Posterior vena cava (tissue), 2 donors: Measurements from ENCODE around the gene OST4. TPM values are rescaled to one million over a fixed set of nuclear protein-coding genes. Genes with fewer than 3 reads are reported as not detected.
A peak's percentile ranks its signal among the peaks of the same experiment; 100 is the strongest.

Experiments
- DNase-seq: peaks from one replicate; pipeline ENCODE4 v3.0.0-alpha.2; 2020; ENCODE audit warnings: low spot score
- intact Hi-C, 2 donors: fragments of 100-400 bp; cut with DNase I; formaldehyde crosslinking; loops; one replicate each; pipeline versions ENCODE4 v1.14.1 to v1.14.2; 2022 to 2023
- total RNA-seq, 2 donors: library from RNA; stranded (reverse); fragmentation: NEBNext Ultra II Directional; extraction: Animal tissue kit (Norgen Biotek cat#: 25700); gene quantifications; one replicate each; pipeline ENCODE4 v1.2.1, GENCODE V29; 2021
- donor health status: DM: yes; HTN: yes; CAD: no.
- donor health status: DM: yes; HTN: yes; CAD: no.

OST4 gene
- total RNA-seq, 2 donors from 2014 or later: 222 to 314 TPM

DNA sequence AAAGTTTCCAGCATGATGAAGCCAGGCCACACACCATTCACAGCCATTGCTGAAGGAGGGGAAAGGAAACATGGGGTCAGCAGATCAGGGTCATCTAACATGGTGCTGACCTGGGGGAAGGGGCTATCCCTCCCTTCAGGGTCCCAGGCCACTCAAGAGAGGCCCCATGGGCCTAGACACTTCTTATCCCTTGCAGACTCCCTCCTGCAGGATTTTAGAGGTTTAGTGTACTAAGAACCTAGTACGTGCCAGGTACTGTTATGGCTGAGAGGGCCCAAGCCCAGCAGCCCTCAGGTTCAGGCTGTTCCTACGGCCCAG, 23.9 kb upstream of the OST4 start:
- intact Hi-C loops: loop anchor here in 1 of 2 donors (5.0 kb wide), 1 partner anchor 107 kb away; no protein-coding TSS in a partner anchor
- no peak for DNase-seq

DNA sequence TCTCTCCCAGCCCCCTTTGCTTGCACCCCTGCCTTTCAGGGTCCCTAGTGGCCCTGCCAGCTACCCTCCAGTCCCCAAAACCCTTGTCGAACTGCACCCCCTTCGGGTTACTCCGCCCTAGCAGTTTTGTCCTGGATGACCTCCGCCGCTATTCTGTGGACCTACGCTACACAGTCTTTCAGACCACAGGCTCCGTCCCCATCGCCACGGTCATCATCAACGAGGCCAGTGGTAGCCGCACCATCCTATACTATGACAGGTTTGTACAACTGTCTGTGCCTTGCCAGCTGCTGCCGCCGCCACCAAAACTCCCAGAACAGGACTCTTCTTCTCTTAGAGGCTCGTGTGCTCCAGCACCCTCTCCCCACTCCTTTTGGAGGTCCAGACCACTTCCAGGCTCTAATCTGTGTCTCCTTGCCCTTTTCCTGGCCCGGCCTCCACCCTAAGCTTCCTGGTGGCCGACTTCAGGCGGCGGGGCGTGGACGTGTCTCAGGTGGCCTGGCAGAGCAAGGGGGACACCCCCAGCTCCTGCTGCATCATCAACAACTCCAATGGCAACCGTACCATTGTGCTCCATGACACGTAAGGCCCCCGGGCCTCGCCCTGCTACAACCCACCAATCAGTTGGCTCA, 23.0 kb upstream of the OST4 start:
- intact Hi-C loops: no loop called here
- DNase-seq: no peak

DNA sequence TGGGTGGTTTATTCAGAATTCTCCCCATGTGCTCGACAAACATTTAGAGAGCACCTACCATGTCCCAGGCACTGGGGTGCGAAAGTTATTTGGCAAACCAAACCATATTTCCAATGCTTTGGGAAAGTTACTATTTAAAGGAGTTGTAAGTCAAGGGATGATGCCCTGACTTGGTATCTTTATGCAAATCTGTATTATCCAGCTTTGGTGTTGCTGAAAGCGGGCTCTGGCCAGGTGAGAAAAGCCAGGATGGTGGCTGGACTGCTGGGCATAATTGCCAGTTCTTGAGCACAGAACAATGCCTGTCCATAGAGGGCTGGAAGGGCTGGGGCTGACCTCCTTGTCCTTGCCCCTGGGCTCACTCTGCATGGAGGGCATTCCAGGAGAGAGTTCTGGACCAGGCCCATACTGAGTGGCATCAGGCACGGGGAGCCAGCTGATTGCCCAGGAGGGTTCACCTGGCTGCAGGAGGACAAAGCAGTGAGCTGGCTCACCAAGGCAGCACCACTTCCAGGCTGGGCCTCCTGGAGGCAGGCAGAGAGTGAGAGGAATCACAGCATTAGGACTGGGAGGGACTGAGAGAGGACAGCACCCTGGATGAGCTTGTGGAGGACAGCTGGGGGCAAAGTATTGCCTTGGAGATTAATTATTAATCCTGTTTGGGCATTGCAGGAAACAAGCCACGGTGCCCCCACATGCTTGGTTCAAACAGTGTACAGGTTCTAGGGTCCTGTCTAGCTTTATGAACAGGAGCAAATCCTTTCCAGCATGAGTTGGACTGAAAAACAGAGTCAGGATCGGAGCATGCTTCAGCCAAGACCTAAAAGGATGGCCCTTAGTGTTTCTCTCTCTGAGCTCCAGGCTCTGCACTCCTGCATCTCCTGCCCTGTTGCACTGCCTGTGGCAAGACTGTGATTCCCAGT, 22.2 kb upstream of the OST4 start:
- intact Hi-C loops: no loop called here
- DNase-seq: no peak

DNA sequence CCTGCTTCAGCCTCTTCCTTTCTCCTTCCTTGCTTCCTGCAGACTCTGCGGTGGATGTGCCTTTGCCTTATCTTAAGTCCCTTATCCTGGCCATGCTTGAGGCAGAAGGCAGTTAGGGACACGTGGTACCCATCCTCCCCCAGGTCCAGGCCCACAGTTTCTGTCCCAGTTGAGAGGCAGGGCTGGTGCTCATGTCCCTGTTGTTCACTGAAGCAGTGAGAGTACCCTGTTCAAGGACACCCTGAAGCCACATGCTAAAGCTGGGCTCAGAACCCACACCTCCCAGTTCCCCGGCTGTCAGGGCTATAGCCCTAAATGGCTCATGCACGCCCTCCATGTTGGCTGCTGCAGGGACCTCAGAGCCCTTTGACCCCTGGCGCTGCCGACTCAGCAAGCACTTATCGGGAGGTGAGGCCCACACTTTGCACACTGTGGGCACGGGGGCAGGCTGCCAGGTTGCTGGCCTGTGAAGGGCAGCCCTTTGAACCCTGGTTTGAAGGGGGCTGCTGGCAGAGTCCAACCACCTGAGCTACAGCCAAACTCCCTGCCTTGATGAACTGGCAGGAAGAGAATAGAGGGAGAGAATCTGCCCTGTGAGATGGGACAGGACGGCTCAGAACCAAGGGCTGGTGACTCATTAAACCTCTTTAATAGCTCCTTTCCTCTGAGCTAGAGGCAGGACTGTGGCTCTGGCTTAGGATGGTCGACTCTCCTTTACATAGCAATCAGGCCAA, 21.4 kb upstream of the OST4 start:
- no peak for DNase-seq
- intact Hi-C loops: no loop called here

GRCh38 chr2:27091746-27092695, 20.6 kb upstream of the OST4 start:
- intact Hi-C loops: no loop called here
- no peak for DNase-seq

DNA sequence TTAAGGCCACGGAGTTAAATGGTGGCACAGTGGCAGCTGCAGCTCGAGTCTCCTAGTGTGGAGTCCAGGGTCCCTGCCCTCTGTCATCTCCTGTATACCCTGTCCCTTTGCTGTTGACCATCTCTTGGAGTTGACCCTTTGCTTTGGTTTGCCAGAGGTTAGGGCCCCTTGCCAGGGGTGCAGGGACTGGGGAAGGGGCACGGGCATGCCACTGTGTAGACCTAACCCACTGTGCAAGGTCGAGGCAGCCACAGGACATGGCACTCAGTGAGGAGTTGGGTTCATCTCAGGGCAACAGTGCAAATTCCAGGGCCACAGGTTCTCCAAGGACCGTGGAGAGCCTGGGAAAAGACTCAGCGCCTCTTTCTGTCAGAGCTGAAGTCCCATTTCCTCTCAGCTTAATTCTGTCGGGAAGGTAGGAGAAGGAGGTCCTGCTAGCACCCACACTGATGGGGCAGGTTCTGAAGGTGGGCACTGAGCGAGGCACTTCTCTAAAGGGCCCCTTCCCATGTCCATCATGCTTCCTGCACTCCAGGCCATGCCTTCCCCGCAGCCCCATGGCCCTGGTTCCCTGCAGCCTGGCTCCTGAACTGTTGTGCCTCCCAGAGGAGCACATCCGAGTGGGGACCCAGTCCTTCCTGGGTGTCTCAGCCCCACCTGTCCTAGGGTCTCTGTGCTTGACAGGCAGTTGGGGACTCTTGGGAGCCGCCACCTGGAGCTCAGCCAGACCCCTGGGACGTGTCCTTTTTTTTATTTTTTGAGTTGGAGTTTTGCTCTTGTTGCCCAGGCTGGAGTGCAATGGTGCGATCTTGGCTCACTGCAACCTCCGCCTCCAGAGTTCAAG, 17.9 kb upstream of the OST4 start:
- DNase-seq: peak; percentile 71
- intact Hi-C loops: loop anchor here (5.0 to 10.0 kb wide), 2 partner anchors 55 to 117 kb away; partner anchors contain the start of genes TMEM214 (in 2 of the 2) and MAPRE3 (in 1 of the 2)

DNA sequence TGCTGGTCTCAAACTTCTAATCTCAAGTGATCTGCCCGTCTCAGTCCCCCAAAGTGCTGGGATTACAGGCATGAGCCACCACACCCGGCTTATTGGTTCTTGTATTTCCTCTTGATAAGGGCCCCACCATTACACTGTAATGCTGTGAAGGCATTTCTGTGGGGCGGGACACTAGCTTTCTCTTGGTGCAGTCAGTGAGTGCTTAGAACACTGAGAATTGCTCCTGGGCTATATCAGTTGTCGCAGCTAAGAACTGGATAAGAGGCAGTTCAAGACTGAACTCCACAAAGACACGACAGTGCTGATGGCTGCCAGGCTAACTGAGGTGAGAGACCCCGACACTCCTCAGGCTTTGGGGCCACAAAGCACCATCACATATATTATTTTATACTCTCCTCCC, 17.2 kb upstream of the OST4 start:
- intact Hi-C loops: loop anchor here (5.0 to 10.0 kb wide), 2 partner anchors 54 to 116 kb away; partner anchors contain the start of genes TMEM214 (in 2 of the 2) and MAPRE3 (in 1 of the 2)
- no peak for DNase-seq

DNA sequence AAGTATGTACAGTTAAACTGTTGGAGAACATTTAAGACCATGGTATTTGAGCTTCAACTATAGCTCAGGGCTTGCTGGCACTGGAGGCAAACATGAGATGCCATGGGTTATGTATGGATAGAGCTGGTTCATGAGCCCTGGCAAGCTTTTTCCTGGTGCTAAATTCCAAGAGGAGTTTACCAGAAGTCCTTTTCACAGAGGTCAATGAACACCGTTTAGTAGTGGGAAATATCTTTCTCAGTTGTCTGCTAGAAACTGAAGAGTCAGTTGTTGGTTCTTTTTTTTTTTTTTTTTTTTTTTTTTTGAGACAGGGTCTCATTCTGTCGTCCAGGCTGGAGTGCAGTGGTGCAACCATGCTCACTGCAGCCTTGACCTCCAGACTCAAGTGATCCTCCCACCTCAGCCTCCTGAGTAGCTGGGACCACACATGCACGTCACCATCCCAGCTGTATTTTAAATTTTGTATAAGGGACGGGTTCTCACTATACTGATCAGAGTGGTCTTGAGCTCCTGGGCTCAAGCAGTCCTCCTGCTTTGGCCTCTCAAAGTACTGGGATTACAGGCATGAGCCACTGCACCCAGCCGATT, 16.5 kb upstream of the OST4 start:
- intact Hi-C loops: loop anchor here (2.0 to 10.0 kb wide), 3 partner anchors 35 to 116 kb away; partner anchors contain the start of genes TMEM214 (in 2 of the 2) and MAPRE3 (in 1 of the 2)
- no peak for DNase-seq

DNA sequence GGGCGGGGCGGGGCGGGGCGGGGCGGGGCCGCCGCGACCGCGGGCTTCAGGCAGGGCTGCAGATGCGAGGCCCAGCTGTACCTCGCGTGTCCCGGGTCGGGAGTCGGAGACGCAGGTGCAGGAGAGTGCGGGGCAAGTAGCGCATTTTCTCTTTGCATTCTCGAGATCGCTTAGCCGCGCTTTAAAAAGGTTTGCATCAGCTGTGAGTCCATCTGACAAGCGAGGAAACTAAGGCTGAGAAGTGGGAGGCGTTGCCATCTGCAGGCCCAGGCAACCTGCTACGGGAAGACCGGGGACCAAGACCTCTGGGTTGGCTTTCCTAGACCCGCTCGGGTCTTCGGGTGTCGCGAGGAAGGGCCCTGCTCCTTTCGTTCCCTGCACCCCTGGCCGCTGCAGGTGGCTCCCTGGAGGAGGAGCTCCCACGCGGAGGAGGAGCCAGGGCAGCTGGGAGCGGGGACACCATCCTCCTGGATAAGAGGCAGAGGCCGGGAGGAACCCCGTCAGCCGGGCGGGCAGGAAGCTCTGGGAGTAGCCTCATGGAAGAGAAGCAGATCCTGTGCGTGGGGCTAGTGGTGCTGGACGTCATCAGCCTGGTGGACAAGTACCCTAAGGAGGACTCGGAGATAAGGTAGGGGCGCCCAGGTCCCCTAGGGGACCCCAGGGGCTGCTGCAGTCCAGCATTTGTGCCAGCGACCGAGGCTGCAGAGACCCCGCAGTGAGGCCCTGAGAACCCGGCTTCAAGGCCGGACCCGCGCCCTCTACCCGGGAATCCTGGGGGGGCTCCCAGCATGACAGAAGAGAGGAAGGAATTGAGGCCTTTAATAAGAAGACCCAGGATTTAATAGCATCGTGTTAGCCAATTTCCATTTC, 15.5 kb upstream of the OST4 start, which contains the start of gene KHK:
TSS of gene KHK (plus strand) at position 49 of the 870 bp plus-strand sequence. CDS start at position 537, 488 bp downstream.
- intact Hi-C loops: loop anchor here (2.0 to 10.0 kb wide), 3 partner anchors 34 to 115 kb away; partner anchors contain the start of genes TMEM214 (in 2 of the 2) and MAPRE3 (in 1 of the 2)

DNA sequence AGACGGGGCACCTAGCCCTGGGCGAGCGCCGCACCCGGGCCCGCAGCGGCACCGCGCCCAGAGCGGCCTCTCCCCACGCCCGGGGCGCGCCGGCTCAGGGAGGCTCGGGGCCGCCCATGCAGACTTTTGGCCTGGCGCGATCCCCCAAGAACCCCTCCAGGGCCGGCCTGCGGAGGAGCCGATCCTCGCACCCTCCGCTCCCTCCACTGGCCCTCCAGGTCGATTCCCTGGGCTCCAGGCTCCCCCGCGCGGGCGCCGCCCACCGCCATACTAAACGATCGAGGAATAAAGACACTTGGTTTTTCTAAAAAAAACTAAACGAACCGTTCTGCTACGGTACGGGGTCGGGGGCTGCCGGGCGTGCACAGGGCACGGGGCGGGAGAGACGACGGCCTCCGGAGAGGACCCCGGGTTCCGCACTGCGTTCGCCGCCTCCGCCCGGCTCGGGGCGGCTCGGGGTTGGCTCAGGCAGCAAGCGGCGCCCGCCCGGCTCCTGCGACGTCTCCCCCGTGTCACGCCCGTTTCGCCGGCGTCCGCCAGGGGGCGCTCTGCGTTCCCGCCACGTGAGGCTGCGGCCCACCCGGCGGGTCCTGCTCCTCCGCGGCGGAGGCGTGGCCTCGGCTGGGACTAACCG, 14.8 kb upstream of the OST4 start:
- intact Hi-C loops: loop anchor here (2.0 to 10.0 kb wide), 3 partner anchors 33 to 114 kb away; partner anchors contain the start of genes TMEM214 (in 2 of the 2) and MAPRE3 (in 1 of the 2)

More for the DNA sequence above, 15.5 kb upstream of the OST4 start, which contains the start of gene KHK:
- no peak for DNase-seq

GRCh38 chr2:27085673-27086089, 14.2 kb upstream of the OST4 start:
- DNase-seq: peak; percentile 94
- intact Hi-C loops: loop anchor here (2.0 to 10.0 kb wide), 3 partner anchors 33 to 113 kb away; partner anchors contain the start of genes TMEM214 (in 2 of the 2) and MAPRE3 (in 1 of the 2)

More for the DNA sequence above, 14.8 kb upstream of the OST4 start:
- DNase-seq: peak; percentile 99

DNA sequence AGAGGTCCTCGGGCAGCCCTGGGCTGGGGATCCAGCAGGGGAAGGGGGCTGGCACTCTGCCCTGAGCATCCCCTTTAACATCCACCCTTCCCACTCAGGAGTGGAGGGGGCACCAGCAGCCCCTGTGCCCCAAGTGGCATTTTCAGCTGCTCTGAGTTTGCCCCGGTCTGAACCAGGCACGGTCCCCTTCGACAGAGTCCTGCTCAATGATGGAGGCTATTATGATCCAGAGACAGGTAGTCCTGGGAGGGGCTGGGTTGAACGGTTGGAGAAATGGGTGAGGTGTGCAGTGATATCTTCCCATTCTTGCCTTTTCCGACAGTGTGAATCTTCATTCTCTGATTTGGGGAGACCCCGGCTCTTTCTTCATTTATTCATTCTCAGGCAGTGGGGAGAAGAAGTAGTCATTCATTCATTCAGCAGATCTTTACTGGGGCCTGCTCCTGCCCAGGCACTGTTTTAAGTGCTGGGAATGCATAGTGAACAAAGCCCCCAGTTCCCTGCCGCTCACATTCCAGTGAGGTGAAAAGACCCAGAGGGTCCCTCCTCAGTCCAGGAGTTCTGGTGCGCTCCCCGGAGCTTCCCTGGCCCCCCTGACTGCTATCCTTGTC, 13.7 kb upstream of the OST4 start:
- intact Hi-C loops: loop anchor here (5.0 to 10.0 kb wide), 2 partner anchors 50 to 113 kb away; partner anchors contain the start of genes TMEM214 (in 2 of the 2) and MAPRE3 (in 1 of the 2)
- DNase-seq: no peak

DNA sequence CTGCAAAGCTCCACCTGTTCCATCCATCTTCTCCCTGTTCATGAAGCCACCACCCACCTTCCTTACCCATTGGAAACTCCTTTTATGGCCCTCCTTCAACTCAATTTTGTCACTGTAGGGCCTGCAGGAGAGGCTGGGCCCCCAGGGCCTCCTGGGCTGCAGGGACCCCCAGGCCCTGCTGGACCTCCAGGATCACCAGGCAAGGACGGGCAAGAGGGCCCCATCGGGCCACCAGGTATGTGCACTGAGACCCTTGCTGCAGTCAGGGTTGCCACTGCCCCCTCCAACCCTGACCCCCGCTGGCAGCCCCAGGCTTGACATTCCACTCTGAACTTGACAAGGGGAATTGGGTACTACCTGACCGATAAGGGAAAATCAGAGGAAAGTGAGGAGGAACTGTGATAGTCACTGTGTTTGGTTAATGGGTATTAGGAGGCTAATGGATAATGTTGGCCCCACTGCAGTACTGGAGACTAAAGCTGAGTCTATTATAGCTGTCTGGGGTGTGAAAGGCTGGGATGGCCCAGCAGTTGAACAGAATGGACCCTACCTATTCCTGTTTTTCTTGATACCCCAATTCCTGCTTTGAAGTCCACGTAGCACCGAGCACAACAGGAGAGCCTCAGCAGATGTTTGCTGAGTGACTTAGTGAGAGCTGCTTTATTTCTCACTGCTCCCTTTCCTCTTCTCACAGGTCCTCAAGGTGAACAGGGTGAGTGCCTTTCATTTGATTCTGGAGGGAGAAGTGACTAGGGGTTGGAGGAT, 13.0 kb upstream of the OST4 start:
- DNase-seq: no peak
- intact Hi-C loops: loop anchor here (5.0 to 10.0 kb wide), 3 partner anchors 50 to 122 kb away; partner anchors contain the start of genes TMEM214 (in 2 of the 2) and MAPRE3 (in 1 of the 2)
